Mucosa of rectum (tissue), 2 donors: ENCODE measurements around the gene ARHGEF28.

Experiments used
- H3K27ac ChIP-seq, 2 donors: one replicate each; pipeline ENCODE4 v1.7.0; 2013; ENCODE audit warnings: inconsistent platforms in 2 of 2, low read depth in 2 of 2, low read length in 2 of 2
- H3K27me3 ChIP-seq, 2 donors: one replicate each; pipeline ENCODE4 v1.7.0; 2013; ENCODE audit warnings: low read length in 2 of 2; ENCODE audit not compliant: control insufficient read depth in 2 of 2, insufficient read depth in 2 of 2
- H3K36me3 ChIP-seq, 2 donors: one replicate each; pipeline ENCODE4 v1.7.0; 2013; ENCODE audit warnings: low read length in 2 of 2; ENCODE audit not compliant: control insufficient read depth in 2 of 2, insufficient read depth in 2 of 2
- H3K4me1 ChIP-seq, 2 donors: one replicate each; pipeline ENCODE4 v1.7.0; 2013; ENCODE audit warnings: low read length in 2 of 2, mild to moderate bottlenecking in 1 of 2; ENCODE audit not compliant: control insufficient read depth in 2 of 2, insufficient read depth in 2 of 2
- H3K4me3 ChIP-seq, 2 donors: one replicate each; pipeline ENCODE4 v1.7.0; 2013; ENCODE audit warnings: low read length in 2 of 2
- H3K9ac ChIP-seq, 2 donors: one replicate each; pipeline ENCODE4 v1.7.0; 2013; ENCODE audit warnings: low read length in 2 of 2, low read depth in 1 of 2, mild to moderate bottlenecking in 1 of 2
- H3K9me3 ChIP-seq, 2 donors: one replicate each; pipeline ENCODE4 v1.7.0; 2013; ENCODE audit warnings: low read length in 2 of 2; ENCODE audit not compliant: control insufficient read depth in 2 of 2
- donor health status: healthy.
- donor health status: Normal muscosa, but diverticular disease.

ARHGEF28 gene

GRCh38 chr5:73748510-73749400, 122.8 kb downstream of the ARHGEF28 start:
- no peak overlapping the region for H3K27ac ChIP-seq
- no peaks in the 10 kb centered on the region for H3K36me3 ChIP-seq
- H3K4me3 ChIP-seq = no peak overlapping the region
- no peaks in the 10 kb centered on the region for H3K9me3 ChIP-seq
- no peaks in the 10 kb centered on the region for H3K27me3 ChIP-seq
- H3K9ac ChIP-seq = no peak overlapping the region
- peaks cover 0 to 7% of the 10 kb centered on the region in 2 donors for H3K4me1 ChIP-seq

- Histone ChIP-seq H3K27me3 (no peaks in the 10 kb centered on the region), H3K4me1 (peaks cover 0 to 7% of the 10 kb centered on the region in 2 donors)
Measured at GRCh38 chr5:73749485-73750270, 123.7 kb downstream of the ARHGEF28 start.

GRCh38 chr5:73751254-73751914, 125.4 kb downstream of the ARHGEF28 start:
- Histone ChIP-seq H3K36me3 (no peaks in the 10 kb centered on the region), H3K9me3 (no peaks in the 10 kb centered on the region), H3K4me3 (no peak overlapping the region), H3K27ac (no peak overlapping the region), H3K4me1 (no peaks in the 10 kb centered on the region), H3K9ac (no peak overlapping the region), H3K27me3 (no peaks in the 10 kb centered on the region)

More at GRCh38 chr5:73749485-73750270, 123.7 kb downstream of the ARHGEF28 start:
- no peak overlapping the region for H3K9ac ChIP-seq
- H3K36me3 ChIP-seq = no peaks in the 10 kb centered on the region
- H3K27ac ChIP-seq = no peak overlapping the region
- no peaks in the 10 kb centered on the region for H3K9me3 ChIP-seq
- no peak overlapping the region for H3K4me3 ChIP-seq

GRCh38 chr5:73754254-73754653, 128.3 kb downstream of the ARHGEF28 start:
- Histone ChIP-seq H3K4me1 (no peaks in the 10 kb centered on the region), H3K27me3 (no peaks in the 10 kb centered on the region), H3K36me3 (no peaks in the 10 kb centered on the region), H3K9me3 (no peaks in the 10 kb centered on the region), H3K27ac (no peak overlapping the region), H3K4me3 (no peak overlapping the region), H3K9ac (no peak overlapping the region)

- H3K9ac ChIP-seq = no peak overlapping the region
- H3K4me1 ChIP-seq = no peaks in the 10 kb centered on the region
- no peak overlapping the region for H3K27ac ChIP-seq
- H3K36me3 ChIP-seq = no peaks in the 10 kb centered on the region
- no peaks in the 10 kb centered on the region for H3K9me3 ChIP-seq
- H3K4me3 ChIP-seq = no peak overlapping the region
- no peaks in the 10 kb centered on the region for H3K27me3 ChIP-seq
Measured at GRCh38 chr5:73757416-73757815, 131.4 kb downstream of the ARHGEF28 start.

- Histone ChIP-seq H3K36me3 (no peaks in the 10 kb centered on the region), H3K27ac (no peak overlapping the region), H3K4me3 (no peak overlapping the region), H3K4me1 (no peaks in the 10 kb centered on the region), H3K9ac (no peak overlapping the region), H3K27me3 (no peaks in the 10 kb centered on the region), H3K9me3 (no peaks in the 10 kb centered on the region)
Measured at GRCh38 chr5:73759771-73760170, 133.8 kb downstream of the ARHGEF28 start.

- no peaks in the 10 kb centered on the region for H3K4me1 ChIP-seq
Measured at GRCh38 chr5:73763300-73764032, 137.5 kb downstream of the ARHGEF28 start.

GRCh38 chr5:73764586-73764985, 138.6 kb downstream of the ARHGEF28 start:
- Histone ChIP-seq H3K27me3 (no peaks in the 10 kb centered on the region), H3K9ac (no peak overlapping the region), H3K27ac (no peak overlapping the region), H3K4me3 (no peak overlapping the region), H3K4me1 (no peaks in the 10 kb centered on the region), H3K36me3 (no peaks in the 10 kb centered on the region), H3K9me3 (no peaks in the 10 kb centered on the region)

More at GRCh38 chr5:73763300-73764032, 137.5 kb downstream of the ARHGEF28 start:
- Histone ChIP-seq H3K9ac (no peak overlapping the region), H3K9me3 (no peaks in the 10 kb centered on the region), H3K36me3 (no peaks in the 10 kb centered on the region), H3K4me3 (no peak overlapping the region), H3K27me3 (no peaks in the 10 kb centered on the region), H3K27ac (no peak overlapping the region)

- H3K4me3 ChIP-seq = no peak overlapping the region
- H3K4me1 ChIP-seq = no peaks in the 10 kb centered on the region
- no peaks in the 10 kb centered on the region for H3K36me3 ChIP-seq
- H3K27ac ChIP-seq = no peak overlapping the region
- no peak overlapping the region for H3K9ac ChIP-seq
- no peaks in the 10 kb centered on the region for H3K27me3 ChIP-seq
- H3K9me3 ChIP-seq = no peaks in the 10 kb centered on the region
Measured at GRCh38 chr5:73764996-73765395, 139.0 kb downstream of the ARHGEF28 start.
